Endothelial cell of umbilical vein (primary cell): ENCODE measurements around the gene MS4A15.

ENCODE experiments used
- CTCF ChIP-seq, 2 donors: IDR thresholded peaks; 1 replicate in 1 of 2; 2 replicates in 1 of 2; pipeline ENCODE4 v1.5.1; 2011; ENCODE audit warnings: low read length in 2 of 2, mild to moderate bottlenecking in 2 of 2, moderate library complexity in 2 of 2, control low read depth in 1 of 2, inconsistent platforms in 1 of 2, low read depth in 1 of 2; ENCODE audit not compliant: insufficient read depth in 1 of 2; ENCODE audit errors: extremely low read depth in 1 of 2
- EZH2 ChIP-seq: IDR thresholded peaks from 2 replicates; pipeline ENCODE4 v1.6.1; 2012; ENCODE audit warnings: borderline replicate concordance, low read depth, mild to moderate bottlenecking, moderate library complexity, low read length, inconsistent platforms; ENCODE audit not compliant: severe bottlenecking
- JUN ChIP-seq: IDR thresholded peaks from 2 replicates; pipeline ENCODE4 v1.6.1; 2011; ENCODE audit warnings: borderline replicate concordance, low read depth; ENCODE audit not compliant: insufficient read length, insufficient read depth
- POLR2A ChIP-seq: IDR thresholded peaks from 2 replicates; pipeline ENCODE4 v1.6.1; 2012; ENCODE audit warnings: low read depth, mild to moderate bottlenecking, control low read depth, low read length

- no peak for TF ChIP-seq CTCF (IDR thresholded peaks at IDR 0.05; ENCODE audit: extremely low read depth in 1 of 2, insufficient read depth in 1 of 2, low read depth in 1 of 2, low read length in 2 of 2)
- no peak for TF ChIP-seq EZH2
- TF ChIP-seq POLR2A, result no peak
- no peak for TF ChIP-seq JUN
Measured at GRCh38 chr11:60783911-60784310, 27.2 kb downstream of the MS4A15 start.
